ENCODE results near the gene EPHB6.

EPHB6 gene

DNA sequence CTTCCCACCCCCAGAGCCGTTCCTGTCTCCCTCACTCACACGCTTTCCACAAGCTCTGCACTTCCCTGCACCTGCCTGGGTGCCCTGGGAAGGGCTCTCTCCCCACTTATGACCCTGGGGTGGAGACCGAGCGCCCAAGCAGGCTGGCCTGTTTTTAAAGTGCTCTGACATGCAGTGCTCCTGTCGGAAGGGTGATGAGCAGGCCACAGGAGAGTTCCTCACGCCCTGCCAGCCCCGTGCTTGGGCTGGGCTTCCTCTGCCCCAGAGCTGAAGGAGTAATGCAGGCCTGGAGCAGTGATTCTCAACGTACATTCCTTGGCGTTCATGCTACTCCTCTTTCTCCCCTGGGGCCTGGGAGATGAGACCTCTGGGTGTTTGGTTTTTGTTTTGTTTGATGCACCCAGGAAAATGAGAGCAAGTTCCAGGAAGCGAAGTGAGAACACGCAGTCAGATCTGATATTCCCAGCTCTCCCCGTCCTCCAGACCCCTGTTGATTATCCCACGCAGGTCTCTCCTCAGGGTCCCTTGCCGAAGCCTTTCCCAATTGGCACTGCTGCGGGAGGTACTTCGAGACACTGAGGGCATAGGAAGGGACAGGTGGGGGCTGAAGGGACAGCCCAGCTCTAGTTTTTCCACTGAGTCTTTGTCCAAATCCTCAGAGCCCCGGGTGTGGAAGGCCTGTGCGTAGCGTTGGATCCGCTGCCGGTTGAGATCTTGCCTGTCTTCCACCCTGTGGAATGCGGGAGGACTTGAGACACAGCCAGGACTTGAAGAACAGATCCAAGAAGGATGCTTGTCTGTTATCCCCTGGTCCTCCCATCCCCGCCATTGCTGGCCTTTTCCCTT is 16.6 kb downstream of the EPHB6 start:
- TF ChIP-seq, protein P1, sequence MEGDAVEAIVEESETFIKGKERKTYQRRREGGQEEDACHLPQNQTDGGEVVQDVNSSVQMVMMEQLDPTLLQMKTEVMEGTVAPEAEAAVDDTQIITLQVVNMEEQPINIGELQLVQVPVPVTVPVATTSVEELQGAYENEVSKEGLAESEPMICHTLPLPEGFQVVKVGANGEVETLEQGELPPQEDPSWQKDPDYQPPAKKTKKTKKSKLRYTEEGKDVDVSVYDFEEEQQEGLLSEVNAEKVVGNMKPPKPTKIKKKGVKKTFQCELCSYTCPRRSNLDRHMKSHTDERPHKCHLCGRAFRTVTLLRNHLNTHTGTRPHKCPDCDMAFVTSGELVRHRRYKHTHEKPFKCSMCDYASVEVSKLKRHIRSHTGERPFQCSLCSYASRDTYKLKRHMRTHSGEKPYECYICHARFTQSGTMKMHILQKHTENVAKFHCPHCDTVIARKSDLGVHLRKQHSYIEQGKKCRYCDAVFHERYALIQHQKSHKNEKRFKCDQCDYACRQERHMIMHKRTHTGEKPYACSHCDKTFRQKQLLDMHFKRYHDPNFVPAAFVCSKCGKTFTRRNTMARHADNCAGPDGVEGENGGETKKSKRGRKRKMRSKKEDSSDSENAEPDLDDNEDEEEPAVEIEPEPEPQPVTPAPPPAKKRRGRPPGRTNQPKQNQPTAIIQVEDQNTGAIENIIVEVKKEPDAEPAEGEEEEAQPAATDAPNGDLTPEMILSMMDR (IDR thresholded peaks at IDR 0.05), result no peak

DNA sequence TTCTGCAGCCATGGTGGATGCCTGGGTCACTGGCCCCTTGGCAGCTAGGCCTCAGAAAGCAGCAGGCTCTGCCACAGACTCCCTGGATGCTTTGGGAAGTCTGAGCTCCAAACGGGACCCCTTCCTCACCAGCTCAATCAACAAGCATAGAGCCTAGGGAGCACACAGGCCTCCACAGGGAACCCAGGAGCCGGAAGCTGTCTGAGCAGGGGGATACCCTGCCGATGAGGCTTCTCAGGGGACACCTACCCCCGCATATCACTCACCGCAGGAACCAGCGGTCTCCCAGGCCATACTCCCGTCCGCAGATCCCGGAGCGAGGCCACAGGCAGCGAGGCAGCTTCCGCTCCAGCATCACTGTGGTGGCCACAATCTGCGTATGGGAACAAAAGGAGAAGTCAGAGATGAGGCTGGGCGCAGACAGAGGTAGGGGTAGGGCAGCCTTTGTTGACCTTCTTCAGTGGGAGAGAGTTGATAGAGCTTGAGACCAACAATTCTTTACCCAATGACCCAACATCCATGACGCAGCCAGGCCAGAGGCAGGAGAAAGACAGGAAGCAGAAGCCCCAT is 17.3 kb downstream of the EPHB6 start:
- TF ChIP-seq, protein P1 (IDR thresholded peaks at IDR 0.05), result no peak

DNA sequence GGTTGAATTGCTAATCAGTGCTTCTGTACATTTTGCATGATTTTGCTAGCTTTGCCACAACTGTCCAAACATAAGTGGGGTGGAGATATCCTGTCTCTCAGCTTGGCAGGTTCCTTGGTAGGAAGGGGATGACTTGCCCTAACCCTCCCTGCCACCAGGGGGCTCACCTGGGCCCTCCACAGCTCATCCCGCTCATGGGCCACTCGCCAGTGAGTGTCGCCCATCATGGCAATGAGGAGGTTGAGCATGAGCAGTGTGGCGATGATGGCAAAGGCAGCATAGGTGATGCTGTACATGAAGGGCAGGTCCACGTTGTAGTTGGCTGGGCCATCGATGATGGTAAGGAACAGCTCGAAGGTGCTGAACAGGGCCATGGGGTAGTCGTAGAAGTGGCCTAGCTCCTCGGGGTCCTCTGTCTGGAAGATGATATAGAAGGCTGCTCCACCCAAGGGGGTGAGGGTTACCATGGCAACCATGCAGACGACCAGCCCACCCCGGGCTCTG is 18.5 kb downstream of the EPHB6 start:
- TF ChIP-seq, protein P1 (IDR thresholded peaks at IDR 0.05), result peak; percentile 75

DNA sequence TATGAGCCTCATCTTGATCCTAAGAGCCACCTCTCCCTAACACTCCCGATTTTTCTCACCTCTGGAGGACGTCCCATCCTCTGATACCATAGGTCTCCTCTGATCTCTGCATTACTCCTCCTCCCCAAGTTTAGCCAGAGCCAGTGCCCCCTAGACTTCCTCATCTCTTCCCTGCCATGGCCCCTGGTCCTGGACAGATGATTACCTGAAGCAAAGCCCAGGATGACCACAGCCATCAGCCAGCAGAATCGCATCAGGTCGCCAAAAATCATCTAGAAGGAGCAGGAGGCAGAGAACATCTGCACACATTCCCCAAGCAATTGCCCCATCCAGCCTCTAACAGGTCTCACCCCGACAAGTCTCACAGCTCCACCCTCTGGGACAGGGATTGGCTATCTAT is 19.0 kb downstream of the EPHB6 start:
- TF ChIP-seq, protein P1 (IDR thresholded peaks at IDR 0.05), result no peak

DNA sequence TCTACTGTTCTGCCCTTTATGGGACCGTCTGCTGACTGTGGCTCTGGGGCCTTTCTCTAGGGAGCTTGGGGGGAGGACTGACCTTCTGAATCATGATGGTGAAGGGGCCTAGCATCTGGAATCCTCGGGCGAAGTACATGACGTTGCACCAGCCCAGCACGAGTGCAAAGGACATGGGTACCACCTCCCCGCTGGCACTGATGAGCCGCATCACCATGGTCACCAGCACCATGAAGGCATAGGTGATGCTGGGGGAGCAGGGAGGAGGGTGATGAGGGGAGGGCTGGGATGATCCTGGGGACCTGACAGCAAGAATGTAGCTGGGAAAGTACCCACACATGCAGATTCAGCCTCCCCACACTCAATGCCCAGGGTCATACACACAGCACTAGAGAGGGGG is 19.5 kb downstream of the EPHB6 start:
- TF ChIP-seq, protein P1 (IDR thresholded peaks at IDR 0.05), result no peak

DNA sequence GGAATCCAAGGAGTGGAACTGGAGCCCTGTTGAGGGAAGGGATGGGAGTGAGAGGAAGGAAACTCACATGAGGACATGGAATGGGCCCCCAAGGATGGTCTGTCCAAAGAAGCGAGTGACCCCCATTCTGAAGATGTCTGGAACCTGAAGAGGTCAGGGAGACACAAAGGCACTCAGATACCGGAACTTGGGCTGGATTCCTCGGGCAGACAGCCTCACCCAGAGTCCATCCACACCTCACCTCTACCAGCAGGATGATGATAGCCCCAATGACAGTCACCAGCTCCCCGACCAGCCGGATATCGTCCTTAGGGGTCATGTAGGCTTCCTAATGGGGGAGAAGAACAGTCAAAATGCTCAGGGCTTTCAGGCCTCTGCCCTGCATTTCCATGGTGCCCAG is 20.0 kb downstream of the EPHB6 start:
- TF ChIP-seq, protein P1 (IDR thresholded peaks at IDR 0.05), result no peak

DNA sequence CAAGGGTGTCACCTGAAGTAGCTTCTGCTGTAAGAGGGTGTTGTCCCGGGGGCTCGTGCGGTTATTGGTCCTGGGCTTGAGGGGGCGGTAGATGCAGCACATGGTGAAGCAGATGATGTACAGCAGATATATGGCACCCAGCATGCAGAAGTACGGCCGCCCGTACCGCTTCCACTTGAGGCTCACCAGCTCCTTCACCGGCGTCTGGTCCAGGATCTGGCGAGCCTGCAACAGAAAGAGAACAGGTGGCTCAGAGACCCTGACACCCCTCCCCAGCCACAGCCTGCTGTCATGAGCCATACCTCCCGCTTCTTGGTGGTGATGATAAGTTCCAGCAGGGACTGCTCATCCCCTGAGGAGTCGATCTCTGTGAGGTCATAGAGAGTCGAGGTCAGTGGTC is 20.6 kb downstream of the EPHB6 start:
- TF ChIP-seq, protein P1 (IDR thresholded peaks at IDR 0.05), result no peak

All from LNCAP (cell line).